Measurements from ENCODE around the gene TNFRSF21.

GRCh38 chr6:47260021-47260420 lies 49.7 kb downstream of the TNFRSF21 start:
- TF ChIP-seq CTCF (conservative IDR thresholded peaks at IDR 0.05; ENCODE audit: low read length) (no peak), EZH2phosphoT487 (IDR thresholded peaks at IDR 0.05; ENCODE audit: borderline replicate concordance) (no peak)
